Vagina (tissue), 2 donors: ENCODE data around the gene TAF11L14. TPM values are rescaled to one million over a fixed set of nuclear protein-coding genes. Genes with fewer than 3 reads are reported as not detected.
"Not testable (repeated sequence)": the region's sequence is repeated elsewhere in the genome, so short reads cannot be mapped to it uniquely, and the experiment has no call there.

Experiments used
- DNase-seq, 2 donors: peaks; one replicate each; pipeline ENCODE4 v3.0.0-alpha.2; 2017; ENCODE audit errors: extremely low spot score in 2 of 2
- H3K27ac ChIP-seq: fragments of 200-600 bp; sonication (generic); one replicate; pipeline ENCODE4 v1.5.1; 2019
- H3K27me3 ChIP-seq: fragments of 200-600 bp; sonication (generic); one replicate; pipeline ENCODE4 v1.5.1; 2019
- H3K36me3 ChIP-seq, 2 donors: fragments of 200-600 bp; sonication (generic); one replicate each; pipeline ENCODE4 v1.5.1; 2017 to 2019
- H3K4me1 ChIP-seq: fragments of 200-600 bp; sonication (generic); one replicate; pipeline ENCODE4 v1.5.1; 2019
- H3K4me3 ChIP-seq, 2 donors: fragments of 200-600 bp; sonication (generic); 1 replicate in 1 of 2; 2 replicates in 1 of 2; pipeline ENCODE4 v1.5.1; 2016 to 2019
- H3K9me3 ChIP-seq: fragments of 200-600 bp; sonication (generic); one replicate; pipeline ENCODE4 v1.5.1; 2019
- POLR2A ChIP-seq, 2 donors: fragments of 450-650 bp; IDR thresholded peaks; one replicate each; pipeline ENCODE4 v1.6.1; 2017; ENCODE audit warnings: antibody characterized with exemption in 2 of 2, mild to moderate bottlenecking in 2 of 2, moderate library complexity in 2 of 2
- POLR2AphosphoS5 ChIP-seq, 2 donors: sonication (generic); formaldehyde crosslinking; IDR thresholded peaks; one replicate each; pipeline ENCODE4 v1.9.0; 2017; ENCODE audit warnings: antibody characterized with exemption in 2 of 2, mild to moderate bottlenecking in 2 of 2, low read depth in 1 of 2; ENCODE audit not compliant: insufficient read depth in 1 of 2
- intact Hi-C: fragments of 100-400 bp; cut with DNase I; formaldehyde crosslinking; loops from one replicate; pipeline ENCODE4 v1.15.1; 2023
- total RNA-seq: library from RNA; depleted of rRNA; stranded (reverse); fragments of >200 nt; gene quantifications from one replicate; pipeline ENCODE4 v1.2.3, GENCODE V29; 2016
- TF ChIP-seq, protein P1 (sequence below), 3 experiments: fragments of 450-650 bp in 2 of 3; fragments of 200-600 bp in 1 of 3; sonication (generic) in 1 of 3; IDR thresholded peaks; one replicate each; pipeline ENCODE4 v1.5.1; 2017 to 2019; ENCODE audit warnings: antibody characterized with exemption in 3 of 3, mild to moderate bottlenecking in 2 of 3, moderate library complexity in 2 of 3

TAF11L14 gene
- not detected for total RNA-seq

DNA sequence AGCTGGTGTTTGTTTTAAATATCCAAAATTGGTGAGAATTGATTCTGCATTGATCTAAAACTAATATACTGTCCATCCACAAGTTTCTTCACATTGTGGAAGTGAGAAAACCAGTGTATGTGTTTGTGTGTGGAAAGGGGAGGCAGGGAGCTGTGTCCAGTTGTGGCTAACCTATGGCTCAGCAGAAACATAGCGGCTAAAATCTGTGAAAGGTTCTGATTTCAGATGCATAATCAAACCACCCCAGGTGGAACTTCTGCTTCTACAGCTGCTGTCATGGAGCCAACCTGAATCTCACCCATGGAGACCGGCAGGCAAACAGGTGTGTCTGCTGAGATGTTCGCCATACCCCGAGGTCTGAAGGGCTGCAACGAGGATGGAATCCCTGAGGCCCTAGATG, at the start of gene TAF11L14:
Gene TAF11L14, plus strand, starts transcription at position 301 of the 400 bp plus-strand sequence.
- no peak for DNase-seq
- H3K27ac ChIP-seq, result no peak within 1 kb of the TSS
- no peaks in the 10 kb centered on the region for H3K4me1 ChIP-seq
- intact Hi-C loops, result no loop called here
- no peaks in the 10 kb centered on the region for H3K36me3 ChIP-seq
- no peak for TF ChIP-seq POLR2A (IDR thresholded peaks at IDR 0.05)
- TF ChIP-seq, protein P1, sequence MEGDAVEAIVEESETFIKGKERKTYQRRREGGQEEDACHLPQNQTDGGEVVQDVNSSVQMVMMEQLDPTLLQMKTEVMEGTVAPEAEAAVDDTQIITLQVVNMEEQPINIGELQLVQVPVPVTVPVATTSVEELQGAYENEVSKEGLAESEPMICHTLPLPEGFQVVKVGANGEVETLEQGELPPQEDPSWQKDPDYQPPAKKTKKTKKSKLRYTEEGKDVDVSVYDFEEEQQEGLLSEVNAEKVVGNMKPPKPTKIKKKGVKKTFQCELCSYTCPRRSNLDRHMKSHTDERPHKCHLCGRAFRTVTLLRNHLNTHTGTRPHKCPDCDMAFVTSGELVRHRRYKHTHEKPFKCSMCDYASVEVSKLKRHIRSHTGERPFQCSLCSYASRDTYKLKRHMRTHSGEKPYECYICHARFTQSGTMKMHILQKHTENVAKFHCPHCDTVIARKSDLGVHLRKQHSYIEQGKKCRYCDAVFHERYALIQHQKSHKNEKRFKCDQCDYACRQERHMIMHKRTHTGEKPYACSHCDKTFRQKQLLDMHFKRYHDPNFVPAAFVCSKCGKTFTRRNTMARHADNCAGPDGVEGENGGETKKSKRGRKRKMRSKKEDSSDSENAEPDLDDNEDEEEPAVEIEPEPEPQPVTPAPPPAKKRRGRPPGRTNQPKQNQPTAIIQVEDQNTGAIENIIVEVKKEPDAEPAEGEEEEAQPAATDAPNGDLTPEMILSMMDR (IDR thresholded peaks at IDR 0.05), result no peak
- no peak for TF ChIP-seq POLR2AphosphoS5 (IDR thresholded peaks at IDR 0.05; ENCODE audit: insufficient read depth in 1 of 2, low read depth in 1 of 2)
- H3K4me3 ChIP-seq, result no peak within 1 kb of the TSS
- H3K27me3 ChIP-seq, result no peaks in the 10 kb centered on the region
- H3K9me3 ChIP-seq, result no peaks in the 10 kb centered on the region

GRCh38 chr5:17585658-17586057, 48.6 kb upstream of the TAF11L14 start, which contains the start of gene TAF11L7:
Gene TAF11L7 (minus strand): TSS chr5:17585758.
- H3K27ac ChIP-seq, DNase-seq, H3K4me3 ChIP-seq, H3K4me1 ChIP-seq, H3K27me3 ChIP-seq, H3K9me3 ChIP-seq, intact Hi-C loops, H3K36me3 ChIP-seq: not testable (repeated sequence)

GRCh38 chr5:17590860-17591259, 43.4 kb upstream of the TAF11L14 start, which contains the start of gene TAF11L8:
Gene TAF11L8 (minus strand): TSS chr5:17590960.
- H3K4me3 ChIP-seq, H3K4me1 ChIP-seq, H3K27ac ChIP-seq, intact Hi-C loops, H3K36me3 ChIP-seq, H3K9me3 ChIP-seq, H3K27me3 ChIP-seq, DNase-seq: not testable (repeated sequence)

DNA sequence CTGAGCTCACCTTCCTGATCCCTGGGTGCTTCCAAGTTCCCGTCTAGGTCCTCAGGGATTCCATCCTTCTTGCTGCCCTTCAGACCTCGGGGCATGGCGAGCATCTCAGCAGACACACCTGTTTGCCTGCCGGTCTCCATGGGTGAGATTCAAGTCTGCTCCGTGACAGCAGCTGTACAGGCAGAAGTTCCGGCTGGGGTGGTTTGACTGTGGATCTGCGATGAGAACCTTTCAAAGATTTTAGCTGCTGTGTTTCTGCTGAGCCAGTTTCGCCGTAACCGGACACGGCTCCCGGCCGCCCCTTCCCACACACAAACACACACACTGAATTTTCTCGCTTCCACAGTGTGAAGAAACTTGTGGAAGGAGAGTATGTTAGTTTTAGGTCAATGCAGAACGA, 40.0 kb upstream of the TAF11L14 start, which contains the start of gene TAF11L9:
Gene TAF11L9, minus strand, starts transcription at position 140 of the 400 bp plus-strand sequence.
- H3K27ac ChIP-seq, DNase-seq, H3K4me1 ChIP-seq, H3K36me3 ChIP-seq, H3K4me3 ChIP-seq, H3K9me3 ChIP-seq, H3K27me3 ChIP-seq, intact Hi-C loops: not testable (repeated sequence)

DNA sequence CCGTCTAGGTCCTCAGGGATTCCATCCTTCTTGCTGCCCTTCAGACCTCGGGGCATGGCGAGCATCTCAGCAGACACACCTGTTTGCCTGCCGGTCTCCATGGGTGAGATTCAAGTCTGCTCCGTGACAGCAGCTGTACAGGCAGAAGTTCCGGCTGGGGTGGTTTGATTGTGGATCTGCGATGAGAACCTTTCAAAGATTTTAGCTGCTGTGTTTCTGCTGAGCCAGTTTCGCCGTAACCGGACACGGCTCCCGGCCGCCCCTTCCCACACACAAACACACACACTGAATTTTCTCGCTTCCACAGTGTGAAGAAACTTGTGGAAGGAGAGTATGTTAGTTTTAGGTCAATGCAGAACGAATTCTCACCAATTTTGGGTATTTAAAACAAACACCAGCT, 36.5 kb upstream of the TAF11L14 start, which contains the start of gene TAF11L10:
Gene TAF11L10, minus strand, starts transcription at position 101 of the 400 bp plus-strand sequence.
- DNase-seq, intact Hi-C loops, H3K4me3 ChIP-seq, H3K4me1 ChIP-seq, H3K27ac ChIP-seq, H3K9me3 ChIP-seq, H3K27me3 ChIP-seq, H3K36me3 ChIP-seq: not testable (repeated sequence)

DNA sequence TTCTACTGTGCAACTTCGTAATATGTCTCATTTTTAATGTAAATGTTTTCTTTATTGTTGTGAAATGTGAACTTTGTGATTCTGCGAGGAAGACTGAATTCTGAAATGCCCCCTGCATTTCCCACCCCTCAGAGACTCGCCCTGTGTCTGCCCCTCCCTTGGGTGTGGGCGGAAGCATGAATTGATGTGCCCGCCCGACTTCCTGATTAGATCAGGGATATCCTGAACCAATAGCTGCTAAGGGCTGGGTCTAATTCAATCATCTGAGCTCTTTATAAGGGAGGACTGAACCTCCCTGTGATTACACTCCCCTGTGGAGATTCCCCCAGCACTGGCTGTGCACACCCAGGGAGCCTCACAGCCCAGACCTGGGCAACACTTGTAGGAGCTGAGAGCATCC, 30.4 kb upstream of the TAF11L14 start, which contains the start of gene TAF11L11:
Gene TAF11L11, plus strand, starts transcription at position 304 of the 400 bp plus-strand sequence.
- H3K4me1 ChIP-seq, H3K9me3 ChIP-seq, H3K36me3 ChIP-seq, H3K27me3 ChIP-seq, H3K4me3 ChIP-seq, H3K27ac ChIP-seq, intact Hi-C loops, DNase-seq: not testable (repeated sequence)

DNA sequence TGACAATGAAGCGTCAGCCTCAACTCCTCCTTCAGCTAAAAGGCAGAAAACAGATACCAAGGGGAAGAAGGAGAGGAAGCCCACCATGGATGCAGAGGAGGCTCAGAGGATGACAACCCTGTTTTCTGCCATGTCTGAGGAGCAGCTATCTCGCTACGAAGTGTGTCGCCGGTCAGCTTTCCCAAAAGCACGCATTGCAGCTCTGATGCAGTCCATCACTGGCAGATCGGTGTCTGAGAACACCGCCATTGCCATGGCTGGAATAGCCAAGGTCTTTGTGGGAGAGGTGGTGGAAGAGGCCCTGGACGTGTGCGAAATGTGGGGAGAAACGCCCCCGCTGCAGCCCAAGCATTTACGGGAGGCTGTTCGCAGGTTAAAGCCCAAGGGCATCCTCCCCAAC, 29.3 kb upstream of the TAF11L14 start:
- H3K36me3 ChIP-seq, result no peaks in the 10 kb centered on the region
- intact Hi-C loops, result no loop called here
- no peak overlapping the region for H3K27ac ChIP-seq
- no peaks in the 10 kb centered on the region for H3K4me1 ChIP-seq
- no peaks in the 10 kb centered on the region for H3K27me3 ChIP-seq
- no peak overlapping the region for H3K4me3 ChIP-seq
- no peak for DNase-seq
- no peaks in the 10 kb centered on the region for H3K9me3 ChIP-seq
- TF ChIP-seq POLR2A (IDR thresholded peaks at IDR 0.05), result no peak
- TF ChIP-seq POLR2AphosphoS5 (IDR thresholded peaks at IDR 0.05; ENCODE audit: insufficient read depth in 1 of 2, low read depth in 1 of 2), result no peak
- TF ChIP-seq, protein P1 (IDR thresholded peaks at IDR 0.05), result no peak

DNA sequence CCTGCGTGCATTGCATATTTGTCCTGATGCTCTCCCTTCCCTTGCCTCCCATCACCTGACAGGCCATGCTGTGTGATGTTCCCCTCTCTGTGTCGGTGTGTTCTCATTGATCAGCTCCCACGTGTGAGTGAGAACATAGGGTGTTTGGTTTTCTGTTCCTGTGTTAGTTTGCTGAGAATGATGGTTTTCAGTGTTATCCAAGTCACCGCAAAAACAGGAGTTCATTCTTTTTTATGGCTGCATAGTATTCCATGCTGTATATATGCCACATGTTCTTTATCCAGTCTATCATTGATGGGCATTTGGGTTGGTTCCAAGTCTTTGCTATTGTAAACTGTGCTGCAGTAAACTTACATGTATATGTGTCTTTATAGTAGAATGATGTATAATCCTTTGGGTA, 26.8 kb upstream of the TAF11L14 start:
- H3K27me3 ChIP-seq, H3K9me3 ChIP-seq, H3K4me1 ChIP-seq, intact Hi-C loops, DNase-seq, H3K36me3 ChIP-seq, H3K27ac ChIP-seq, H3K4me3 ChIP-seq: not testable (repeated sequence)

GRCh38 chr5:17610092-17610491, 24.2 kb upstream of the TAF11L14 start, which contains the start of gene TAF11L12:
Gene TAF11L12 (plus strand): TSS chr5:17610392.
- H3K4me1 ChIP-seq, H3K36me3 ChIP-seq, H3K27me3 ChIP-seq, DNase-seq, intact Hi-C loops, H3K9me3 ChIP-seq, H3K27ac ChIP-seq, H3K4me3 ChIP-seq: not testable (repeated sequence)
